ENCODE measurements around the gene IRF2BP2.
"Not testable (repeated sequence)": the region's sequence is repeated elsewhere in the genome, so short reads cannot be mapped to it uniquely, and the experiment has no call there.

Gene IRF2BP2

DNA sequence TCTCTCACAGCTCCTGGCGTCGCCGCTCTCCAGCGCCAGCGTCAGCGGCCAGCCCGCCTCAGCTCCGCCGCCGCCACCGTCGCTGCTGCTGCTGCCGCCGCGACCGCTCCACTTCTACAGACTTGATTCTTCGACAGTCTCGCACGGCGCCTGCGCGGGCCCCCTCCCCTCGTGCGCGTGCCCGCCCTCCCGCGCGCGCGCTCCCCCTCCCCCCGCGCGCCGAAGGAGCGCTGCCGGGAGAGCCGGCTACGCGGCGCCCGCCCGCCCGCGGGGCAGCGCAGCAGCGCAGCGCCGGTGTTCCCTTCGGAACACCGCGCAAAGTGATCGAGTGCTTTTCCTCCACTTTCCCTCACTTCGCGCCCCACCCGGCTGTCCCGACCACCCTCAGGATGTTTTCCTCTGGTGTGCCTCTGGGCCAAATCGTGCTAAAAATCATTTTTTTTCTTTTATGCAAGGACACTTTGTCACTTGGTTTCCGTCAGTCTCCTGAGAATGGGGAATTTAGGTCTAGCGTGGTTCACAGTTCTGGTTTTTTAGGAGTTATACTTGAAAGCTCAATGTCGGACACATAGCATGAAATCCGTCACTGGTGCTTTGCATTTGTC is at the start of gene IRF2BP2:
IRF2BP2 (minus strand) TSS at position 118 of the 605 bp plus-strand sequence. CDS start 684 bp downstream, outside the sequence.
- DNase-seq: peak; percentile 77

DNA sequence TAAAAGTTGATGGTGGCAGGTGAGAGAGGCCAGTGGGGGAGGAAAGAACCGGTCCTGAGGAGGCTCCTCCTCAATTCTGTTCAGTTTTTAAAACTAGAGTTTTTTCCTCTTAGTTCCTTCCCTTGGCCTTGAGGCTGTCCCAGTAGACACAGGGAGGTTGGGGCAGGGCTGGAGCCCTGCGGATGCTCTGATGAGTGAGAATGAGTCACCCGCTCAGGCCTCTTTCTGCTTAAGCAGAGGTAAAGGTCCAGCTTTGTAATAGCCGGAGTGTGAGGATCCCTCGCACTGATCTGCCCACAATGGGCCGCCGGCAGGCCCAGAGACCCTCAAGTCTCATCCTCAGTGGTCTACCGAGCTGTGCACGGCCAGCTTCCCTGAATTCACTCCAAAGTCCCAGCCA is 49.6 kb upstream of the IRF2BP2 start:
- no peak for DNase-seq

DNA sequence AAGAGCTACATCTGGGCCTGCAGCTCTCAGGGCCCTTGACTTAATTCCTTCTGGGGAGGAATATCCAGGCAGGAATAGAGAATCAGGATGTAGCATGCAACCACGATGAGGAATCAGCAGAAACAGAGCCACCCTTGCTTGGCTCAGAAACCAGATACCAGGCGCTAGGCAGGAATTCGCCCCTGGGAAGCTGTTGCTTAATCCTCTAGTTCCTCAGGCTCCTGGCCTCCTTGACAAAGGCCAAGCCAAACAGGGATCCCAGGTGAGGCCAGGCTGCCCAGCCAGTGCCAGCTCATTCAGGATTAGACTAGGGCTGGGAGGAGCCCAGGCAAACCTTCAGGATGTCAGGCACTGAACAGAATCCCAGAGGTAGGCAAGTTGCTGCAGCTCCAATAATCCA is 48.2 kb upstream of the IRF2BP2 start:
- DNase-seq: no peak

GRCh38 chr1:234656944-234657654 is 47.1 kb upstream of the IRF2BP2 start:
- no peak for DNase-seq

- DNase-seq: no peak
Measured at GRCh38 chr1:234656070-234656895, 46.3 kb upstream of the IRF2BP2 start.

DNA sequence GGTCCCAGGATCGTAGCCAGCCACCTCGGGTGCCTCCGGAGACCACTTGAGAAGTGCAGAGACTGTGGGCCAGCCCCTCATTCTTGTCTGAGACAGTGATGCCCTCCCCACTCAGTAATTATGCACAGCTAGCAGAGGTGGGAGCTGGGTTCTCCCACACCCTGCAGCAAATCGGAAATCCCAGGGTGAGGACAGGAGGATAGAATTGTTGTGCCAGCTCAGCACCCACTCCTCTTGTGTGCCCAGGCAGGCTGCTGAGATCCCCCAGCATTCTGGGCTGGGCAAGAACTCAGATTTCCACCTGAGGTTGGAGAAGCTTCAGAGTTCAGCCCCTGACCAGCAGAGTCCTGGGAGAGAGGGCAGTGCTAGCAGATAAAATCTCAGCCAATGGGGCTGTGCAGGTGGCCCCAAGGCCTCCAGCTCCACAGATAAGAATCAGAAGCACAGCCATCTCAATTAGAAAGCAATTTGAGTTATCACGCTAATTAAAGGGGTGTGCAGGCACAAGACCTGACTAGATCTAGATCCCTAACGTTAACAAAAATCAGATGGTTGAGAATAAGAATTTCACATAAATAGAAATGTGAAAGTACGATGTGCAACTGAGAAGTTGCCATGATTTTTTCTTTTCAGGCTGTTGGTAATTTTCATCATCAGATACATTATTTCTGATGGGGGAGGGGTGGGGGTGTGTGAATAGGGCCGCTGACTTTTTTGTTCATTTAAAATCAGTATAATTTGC is 45.5 kb upstream of the IRF2BP2 start:
- DNase-seq: no peak

DNA sequence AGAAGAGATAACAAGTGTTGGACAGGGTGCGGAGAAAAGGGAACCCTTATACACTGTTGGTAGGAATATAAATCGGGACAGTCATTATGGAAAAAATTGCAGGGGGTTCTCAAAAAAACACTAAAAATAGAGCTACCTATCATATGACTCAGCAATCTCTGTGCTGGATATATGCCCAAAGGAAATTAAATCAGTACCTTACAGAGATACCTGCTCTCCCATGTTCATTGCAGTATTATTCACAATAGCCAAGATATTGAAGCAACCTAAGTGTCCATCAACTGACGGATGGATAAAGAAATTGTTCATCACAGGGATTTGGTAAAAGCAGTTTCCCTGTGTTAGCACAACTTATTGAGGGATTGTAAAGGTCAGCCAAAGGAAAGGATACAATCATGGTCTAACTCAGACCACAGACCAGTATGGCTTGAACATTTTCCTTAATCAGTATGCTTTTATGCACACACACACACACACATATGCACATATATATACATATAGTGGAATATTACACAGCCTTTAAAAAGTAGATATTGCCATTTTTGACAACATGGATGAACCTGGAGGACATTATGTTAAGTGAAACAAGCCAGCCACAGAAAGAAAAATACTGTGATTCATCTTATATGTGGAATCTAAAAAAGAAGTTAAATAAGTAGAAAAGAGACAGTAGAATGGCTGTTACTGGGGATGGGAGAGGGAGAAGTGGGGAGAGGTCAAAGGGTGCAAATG is 44.2 kb upstream of the IRF2BP2 start:
- DNase-seq: no peak

DNA sequence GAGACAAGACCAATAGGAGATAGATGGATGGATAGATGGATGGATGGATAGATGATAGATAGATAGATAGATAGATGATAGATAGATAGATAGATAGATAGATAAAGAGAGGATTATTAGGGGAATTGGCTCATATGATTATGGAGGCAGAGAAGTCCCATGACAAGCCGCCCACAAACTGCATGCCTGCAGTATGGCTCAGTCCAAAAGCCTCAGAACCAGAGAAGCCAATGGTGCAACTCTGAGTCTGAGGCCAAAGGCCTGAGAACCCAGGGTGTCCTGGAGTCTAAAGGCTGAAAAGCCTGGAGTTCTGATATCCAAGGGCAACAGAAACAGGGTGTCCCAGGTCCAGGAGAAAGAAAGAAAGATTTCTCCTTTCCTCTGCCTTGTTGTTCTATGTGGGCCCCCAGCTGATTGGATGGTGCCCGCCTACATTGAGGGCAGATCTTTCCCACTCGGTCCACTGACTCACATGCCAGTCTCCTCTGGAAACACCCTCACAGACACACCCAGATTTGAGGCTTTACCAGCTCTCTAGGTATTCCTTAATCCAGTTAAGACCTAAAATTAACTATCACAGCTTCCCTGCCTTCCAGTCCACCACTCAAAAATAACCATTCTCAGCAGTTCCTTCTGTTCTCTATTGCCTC is 39.6 kb upstream of the IRF2BP2 start:
- no peak for DNase-seq

- no peak for DNase-seq
Measured at GRCh38 chr1:234647758-234648157, 37.8 kb upstream of the IRF2BP2 start.

DNA sequence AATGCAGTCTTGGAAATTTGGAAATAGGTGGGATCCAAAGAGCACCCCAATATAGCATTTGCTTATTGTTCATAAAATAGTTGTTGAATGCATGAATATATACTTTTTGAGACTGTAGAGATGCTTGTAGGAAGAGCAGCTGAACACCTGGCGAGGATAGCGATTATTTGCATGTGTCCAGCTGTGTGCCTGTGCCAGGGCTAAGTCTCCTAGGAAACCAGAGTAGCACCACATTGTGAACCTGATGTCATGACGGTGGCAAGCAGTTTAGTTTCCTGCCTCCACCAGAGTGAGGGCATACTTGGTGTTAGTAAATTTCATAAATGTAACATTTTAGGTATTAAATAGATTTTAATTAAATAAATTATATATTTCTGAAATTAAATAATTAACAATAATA is 37.3 kb upstream of the IRF2BP2 start:
- DNase-seq: no peak

DNA sequence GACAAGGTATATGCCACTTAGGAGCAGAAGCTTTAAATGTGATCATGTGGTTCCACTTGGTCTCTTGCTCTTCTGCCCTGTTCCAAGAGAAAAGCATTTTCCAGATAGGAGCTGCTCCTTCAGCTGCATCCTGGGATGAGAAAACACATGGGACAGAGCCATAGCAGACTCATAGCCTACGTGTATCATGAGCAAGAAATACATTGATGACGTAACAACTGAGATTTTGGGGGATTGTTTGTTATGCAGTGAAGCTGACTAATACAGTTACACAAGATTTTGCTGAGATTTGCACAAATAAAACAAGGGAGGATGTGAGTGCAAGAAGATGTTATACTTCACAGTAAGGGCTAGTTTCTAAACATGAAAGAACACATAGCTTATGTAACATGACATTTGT is 36.0 kb upstream of the IRF2BP2 start:
- no peak for DNase-seq

GRCh38 chr1:234645474-234645953 is 35.5 kb upstream of the IRF2BP2 start:
- DNase-seq: no peak

GRCh38 chr1:234644928-234645327 is 35.0 kb upstream of the IRF2BP2 start:
- DNase-seq: no peak

DNA sequence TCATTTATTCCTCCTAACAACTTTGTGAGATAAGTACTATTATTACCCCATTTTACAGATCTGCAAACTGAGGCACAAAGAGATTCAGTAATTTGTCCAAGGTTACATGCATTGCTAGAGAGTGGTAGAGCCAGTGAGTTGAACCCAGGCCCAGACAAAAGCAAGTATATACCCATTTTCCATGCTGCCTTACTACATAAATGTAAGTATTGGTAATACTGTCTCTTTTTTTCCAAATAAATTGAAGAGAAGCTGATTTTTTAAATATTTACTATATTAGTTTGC is 33.8 kb upstream of the IRF2BP2 start:
- no peak for DNase-seq

GRCh38 chr1:234643111-234643849 is 33.3 kb upstream of the IRF2BP2 start:
- no peak for DNase-seq

- DNase-seq: no peak
Measured at GRCh38 chr1:234642428-234642827, 32.5 kb upstream of the IRF2BP2 start.

DNA sequence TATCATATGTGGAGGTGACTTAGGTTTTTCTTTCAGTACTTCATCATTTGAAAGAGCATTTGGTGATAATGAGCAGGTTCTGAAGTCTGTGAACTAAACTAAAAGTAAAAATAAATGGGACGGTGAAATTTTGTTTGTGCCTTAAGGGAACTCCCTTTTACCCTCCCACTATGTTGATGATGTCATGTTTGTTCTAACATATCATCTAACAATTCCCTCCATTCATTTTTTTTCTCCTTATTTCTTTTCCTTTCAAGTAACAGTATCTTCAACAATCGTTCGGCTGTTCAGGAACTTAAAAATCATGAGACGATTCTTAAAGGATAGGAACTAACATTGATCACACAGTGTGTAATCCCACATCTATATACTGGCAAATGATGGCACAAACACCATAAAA is 30.0 kb upstream of the IRF2BP2 start:
- DNase-seq: no peak

DNA sequence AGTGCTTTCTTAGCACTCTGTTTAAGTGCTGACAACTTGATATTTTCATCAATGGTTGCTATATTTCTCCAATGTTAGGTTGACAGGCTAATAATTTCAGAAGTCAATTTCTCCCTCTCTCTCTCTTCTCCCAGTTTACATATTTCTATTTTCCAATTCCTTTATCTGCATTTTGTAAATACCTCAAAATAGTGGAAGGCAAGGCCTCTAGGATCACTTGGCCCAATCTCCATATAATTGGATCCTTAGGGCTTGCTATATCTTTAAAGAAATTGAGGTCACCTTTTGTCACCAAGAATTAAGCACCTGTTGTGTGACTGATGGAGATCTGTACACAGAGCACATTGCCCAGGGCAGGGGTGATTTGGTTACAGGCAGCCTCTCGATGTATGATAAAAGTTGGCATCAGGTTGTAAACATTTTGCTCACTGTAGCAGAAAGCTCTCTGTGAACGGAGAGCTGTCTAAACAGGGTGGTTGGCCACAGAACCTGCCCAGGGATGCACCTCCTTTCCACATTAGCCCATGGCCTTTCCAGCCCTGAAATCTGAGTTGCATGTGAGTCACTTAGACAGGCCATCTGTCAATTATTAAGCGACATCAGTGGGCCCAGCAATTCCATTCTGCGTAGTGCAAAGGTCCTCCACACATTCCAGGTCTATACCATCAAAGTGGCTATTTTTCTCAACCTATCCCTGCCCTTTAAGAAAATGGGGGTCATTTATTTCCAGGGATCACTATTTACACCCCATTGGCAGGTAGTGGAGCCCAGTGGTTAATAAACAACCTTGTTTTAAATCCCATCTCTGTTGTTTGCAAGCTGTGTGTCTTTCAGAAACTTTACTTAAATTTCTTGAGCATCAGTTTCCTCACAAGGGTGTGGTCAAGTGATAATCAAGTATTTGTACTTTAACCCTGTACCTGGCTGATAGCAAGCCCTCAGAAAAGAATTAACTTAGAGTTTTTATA is 29.1 kb upstream of the IRF2BP2 start:
- no peak for DNase-seq

GRCh38 chr1:234634922-234635321 is 24.9 kb upstream of the IRF2BP2 start:
- not testable (repeated sequence) for DNase-seq

- DNase-seq: no peak
Measured at GRCh38 chr1:234634387-234634786, 24.4 kb upstream of the IRF2BP2 start.

Data from activated CD4-positive, alpha-beta T cell treated with anti-CD3 and anti-CD28 coated beads, Interleukin-2, amount 50 U/mL, for 1 hour (primary cell).